HG03103 (cell line): ENCODE measurements around the gene WWOX.

Experiments used
- ATAC-seq: cut with Tn5 transposase; IDR thresholded peaks from one replicate; pipeline ENCODE4 v1.9.1; 2021; ENCODE audit warnings: low read depth; ENCODE audit not compliant: unreplicated experiment

The WWOX gene

DNA sequence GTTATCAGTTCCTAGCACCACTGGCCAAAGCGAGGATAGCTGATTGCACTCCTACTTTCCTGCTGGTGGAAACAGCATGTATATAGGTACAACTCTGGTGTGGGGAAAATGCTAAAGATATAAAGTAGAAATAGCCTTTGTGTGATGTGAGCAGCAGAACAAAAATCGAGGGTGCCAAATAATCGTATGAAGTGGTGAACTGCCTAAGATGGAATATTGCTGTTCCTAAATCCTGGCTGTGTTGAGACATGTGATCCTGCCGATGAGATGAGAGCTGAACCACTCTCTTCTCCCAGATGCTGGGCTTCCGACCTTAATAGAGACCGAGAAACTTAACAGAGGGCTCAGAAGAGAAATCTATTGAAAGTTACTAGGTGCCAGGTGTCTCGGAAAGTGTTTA, 117.8 kb downstream of the WWOX start:
- no peak for ATAC-seq

DNA sequence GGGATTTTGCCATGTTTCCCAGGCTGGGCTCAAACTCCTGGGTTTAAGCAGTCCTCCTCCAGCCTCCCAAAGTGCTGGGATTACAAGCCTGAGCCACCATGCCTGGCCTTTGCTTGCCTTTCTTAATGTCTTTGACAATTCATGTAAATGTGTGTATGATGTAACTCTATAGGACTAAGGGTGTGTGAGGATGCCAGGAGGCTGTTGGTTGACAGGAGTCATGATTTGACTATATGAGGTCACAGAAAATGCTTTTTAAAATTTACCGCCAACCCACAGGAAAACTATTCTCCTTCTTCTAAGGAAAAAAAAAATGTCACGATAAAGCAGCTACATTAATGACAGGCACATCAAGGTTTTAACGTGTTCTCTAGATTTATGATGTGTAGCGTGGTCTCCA, 118.8 kb downstream of the WWOX start:
- no peak for ATAC-seq

DNA sequence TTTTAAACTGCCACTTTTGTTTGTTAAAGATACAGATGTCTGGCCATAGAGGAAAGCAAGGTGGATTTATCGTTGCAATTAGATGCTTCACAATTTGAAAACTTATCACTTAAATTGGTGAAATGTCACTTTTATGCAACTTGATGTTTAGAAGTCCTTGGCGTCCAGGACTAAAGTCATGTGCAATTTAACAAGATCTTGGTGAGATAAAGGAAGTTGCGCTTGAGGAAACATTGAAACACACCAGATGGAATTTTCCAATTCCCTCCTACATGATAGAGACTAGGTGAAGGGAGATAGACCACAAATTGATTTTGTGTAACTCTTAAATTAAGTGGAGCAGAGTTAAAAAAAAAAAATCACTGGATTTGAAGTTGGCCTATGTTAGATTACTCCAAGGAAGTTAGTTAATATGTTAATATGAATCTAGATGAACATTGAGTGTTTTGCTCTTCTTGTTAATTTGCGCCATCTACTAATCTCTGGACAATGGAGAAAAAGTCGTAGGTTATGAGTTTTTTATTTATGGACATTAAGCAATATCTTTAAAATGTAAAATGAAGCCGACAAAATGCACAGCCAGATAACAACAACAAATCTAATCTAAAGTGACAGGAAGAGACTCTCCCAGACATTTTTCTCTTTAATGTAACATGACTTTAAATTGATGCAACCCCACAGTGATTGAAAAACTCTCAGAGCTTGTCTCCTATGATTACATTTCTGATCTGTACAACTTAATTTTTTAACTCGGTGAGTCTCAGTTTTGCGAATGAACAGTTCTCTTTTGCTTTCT, 119.6 kb downstream of the WWOX start:
- ATAC-seq: no peak

DNA sequence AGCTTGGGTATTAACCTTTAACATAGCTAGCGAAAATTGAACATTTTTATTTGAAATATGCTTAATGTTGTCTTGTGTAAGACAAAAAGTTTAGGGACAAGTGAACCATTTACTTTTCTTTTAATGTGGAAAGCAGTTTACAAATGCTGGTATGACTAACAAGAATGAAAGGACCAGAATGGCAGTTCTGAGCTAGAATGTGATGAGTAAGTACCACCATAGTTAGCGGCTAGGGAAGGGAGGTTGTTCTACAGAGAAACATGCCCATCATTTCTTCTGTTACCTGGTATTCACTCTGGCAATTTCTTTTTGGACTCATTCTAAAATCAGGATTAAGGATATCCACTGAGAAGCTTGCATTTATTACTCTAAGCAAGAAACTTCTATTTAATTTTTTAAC, 121.1 kb downstream of the WWOX start:
- ATAC-seq: no peak

DNA sequence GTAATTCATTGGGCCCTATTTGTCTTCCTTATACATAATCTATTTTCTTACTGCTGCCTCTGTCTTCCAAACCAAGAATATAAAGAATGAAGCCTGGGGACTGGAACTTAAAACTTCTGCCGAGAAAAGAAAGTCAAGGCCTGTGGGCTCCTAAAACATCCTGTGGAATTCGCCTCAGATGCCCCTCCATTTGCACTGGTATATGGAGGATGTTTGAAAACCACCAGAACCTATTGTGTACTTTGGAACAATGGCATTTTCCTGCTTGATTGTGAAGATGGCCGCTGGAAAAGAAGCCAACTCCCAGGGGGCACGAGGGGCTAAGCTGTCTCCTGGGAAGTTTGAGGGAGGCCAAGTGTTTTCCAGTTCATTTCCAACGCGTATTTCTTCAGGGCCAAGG, 122.4 kb downstream of the WWOX start:
- ATAC-seq: no peak

DNA sequence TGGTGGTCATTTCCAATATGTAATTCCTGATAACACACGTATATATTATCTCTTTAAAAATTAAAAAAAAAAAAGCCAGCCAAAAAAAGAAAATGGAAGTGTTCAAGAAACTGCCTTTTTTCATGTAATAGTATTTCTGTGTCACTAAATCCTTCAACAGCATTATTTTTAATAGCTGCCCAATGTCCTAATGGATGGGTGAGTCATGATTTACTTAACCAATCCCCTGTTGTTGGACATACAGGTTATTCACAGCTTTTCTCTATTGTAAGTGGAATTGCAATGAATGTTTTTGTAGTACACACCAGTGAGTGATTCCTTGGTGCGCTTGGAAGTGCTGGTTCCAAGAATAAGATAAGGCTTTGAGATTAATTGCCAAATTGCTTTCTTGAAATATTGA, 124.9 kb downstream of the WWOX start:
- no peak for ATAC-seq

DNA sequence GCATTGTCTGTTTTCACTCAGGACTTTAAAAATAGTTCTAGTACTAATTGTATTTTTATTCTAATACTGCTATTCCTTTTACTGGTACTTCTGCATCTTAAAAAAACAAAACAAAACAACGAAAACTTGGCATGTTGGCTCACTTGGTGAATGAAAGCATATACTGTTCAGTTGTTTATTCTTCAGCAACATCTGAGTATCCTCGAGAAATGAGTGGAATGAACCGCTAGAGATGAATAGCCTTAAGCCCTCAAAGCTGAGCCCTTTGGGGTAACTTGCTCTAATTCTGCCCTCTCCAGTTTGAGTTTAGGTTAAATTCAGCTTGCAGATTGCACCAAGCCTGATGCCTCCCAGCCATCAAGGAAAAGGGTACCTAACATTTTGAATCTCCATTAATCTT, 126.5 kb downstream of the WWOX start:
- ATAC-seq: no peak

DNA sequence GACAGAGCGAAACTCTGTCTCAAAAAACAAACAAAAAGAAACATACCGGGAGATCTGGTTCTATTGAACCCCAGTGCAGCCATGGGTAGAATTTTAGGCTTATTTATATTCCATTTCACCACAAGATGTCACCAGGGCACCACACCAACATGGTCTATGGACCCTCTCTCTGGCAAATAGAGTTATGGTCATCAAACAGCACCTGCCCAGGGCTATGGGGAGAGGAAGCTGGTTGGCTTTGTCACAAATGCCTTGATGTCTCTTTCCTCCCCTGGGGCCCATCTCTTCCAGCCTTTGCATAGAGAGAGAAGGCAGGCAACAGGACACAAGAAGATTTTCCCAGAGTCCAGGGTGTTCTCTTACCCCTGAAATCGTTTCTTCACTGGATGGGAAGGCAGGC, 128.4 kb downstream of the WWOX start:
- no peak for ATAC-seq

DNA sequence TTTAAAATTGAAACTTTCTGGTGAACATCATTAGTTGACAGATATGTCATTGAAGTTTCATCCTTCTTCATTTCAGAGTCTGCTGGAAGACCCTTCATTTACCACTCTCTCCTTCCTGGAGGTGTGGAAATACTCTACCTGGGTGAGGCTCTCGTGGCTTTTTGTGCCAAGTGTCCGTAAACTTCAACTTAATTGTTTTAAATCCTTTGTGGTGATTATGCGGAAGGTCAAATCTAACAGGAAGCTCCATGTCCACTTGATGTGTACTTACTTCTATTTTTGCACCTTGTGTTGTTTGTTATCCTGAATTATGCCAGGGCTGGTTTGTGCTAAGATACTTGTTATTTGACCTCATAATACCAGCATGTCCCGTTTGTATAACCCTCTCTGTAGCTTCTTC, 129.2 kb downstream of the WWOX start:
- no peak for ATAC-seq

DNA sequence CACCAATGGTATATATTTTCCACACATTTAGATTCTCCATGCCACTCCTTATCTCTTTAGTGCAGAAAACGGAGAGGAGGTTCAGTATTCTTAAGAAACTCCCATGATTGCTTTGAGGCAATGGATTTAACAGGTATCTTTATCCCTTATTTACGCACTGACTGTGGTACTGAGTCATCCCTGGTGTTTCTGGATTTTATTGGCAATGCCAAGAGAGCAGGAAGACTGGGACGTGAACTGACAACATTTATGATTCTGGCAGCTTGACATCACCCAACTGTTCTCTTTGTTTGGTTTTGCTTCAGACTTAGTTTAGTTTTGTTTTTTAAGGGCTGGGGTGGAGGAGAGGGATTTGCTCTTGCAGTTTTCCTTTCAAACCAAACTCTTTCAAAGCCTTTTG, 131.4 kb downstream of the WWOX start:
- ATAC-seq: no peak

DNA sequence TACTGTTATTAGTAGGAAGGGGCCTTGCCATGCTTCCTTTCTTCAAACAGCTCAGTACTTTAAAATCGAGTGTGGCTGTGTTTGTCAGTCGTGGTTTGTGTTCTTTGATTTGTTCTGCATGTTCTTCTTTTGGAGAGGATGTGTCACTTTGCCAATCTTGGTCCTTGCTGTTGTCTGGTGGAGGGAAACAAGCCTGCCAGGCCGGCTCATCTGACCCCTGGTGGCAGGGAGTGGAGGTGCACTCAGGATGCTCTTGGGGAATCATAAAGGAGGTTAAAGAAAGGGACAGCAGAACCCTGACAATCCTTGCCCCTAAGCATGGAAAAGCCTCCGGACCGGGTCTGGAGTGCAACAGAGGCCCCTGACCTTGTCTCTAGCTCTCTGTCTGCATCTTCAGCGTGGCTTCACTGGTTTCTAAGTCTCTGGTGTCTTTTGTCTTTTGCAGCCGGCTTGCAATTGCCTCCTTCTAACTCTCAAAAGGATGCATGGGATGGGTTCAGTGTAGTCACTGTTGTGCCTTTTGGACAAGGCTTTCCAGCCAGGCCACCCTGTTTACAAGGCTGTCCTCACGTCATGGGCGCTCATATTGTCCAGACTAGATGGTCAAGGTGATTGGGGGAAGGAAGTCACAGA, 135.8 kb downstream of the WWOX start:
- peak; percentile 99 for ATAC-seq

DNA sequence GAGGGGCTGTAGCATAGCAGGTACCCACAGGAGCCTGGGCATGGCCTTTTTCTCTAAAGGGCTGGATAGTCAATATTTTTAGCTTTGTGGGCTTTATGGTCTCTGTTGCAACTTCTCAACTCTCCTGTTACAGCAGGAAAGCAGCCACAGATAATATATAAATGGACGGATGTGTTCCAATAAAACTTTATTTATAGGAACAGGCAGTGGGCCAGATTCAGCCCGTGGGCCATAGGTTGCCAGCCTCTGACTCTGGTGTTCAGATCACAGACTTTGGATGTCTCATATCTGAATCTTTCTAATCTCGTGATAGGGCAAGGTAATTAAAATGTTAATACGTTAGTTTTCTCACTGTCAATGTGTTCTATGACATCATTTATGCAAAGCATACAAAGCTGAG, 136.4 kb downstream of the WWOX start:
- no peak for ATAC-seq

DNA sequence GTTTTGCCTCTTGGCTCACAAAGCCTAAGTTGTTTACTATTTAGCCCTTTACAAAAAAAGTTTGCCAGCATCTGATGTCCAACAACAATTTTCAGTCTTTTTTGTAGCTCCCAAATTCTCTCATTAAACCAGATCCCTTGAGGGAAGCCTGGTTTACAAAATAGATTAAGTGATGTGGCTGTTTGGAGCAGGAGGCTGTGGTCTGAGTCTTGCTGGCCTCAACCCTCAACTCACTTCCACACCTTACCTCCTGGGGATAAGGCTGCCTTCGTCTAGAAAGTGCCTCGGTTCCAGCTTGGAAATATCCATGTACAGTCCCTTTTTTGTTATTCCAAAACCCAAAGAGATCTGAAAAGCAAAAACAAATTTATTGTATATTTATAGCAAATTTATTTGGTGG, 138.4 kb downstream of the WWOX start:
- ATAC-seq: no peak

DNA sequence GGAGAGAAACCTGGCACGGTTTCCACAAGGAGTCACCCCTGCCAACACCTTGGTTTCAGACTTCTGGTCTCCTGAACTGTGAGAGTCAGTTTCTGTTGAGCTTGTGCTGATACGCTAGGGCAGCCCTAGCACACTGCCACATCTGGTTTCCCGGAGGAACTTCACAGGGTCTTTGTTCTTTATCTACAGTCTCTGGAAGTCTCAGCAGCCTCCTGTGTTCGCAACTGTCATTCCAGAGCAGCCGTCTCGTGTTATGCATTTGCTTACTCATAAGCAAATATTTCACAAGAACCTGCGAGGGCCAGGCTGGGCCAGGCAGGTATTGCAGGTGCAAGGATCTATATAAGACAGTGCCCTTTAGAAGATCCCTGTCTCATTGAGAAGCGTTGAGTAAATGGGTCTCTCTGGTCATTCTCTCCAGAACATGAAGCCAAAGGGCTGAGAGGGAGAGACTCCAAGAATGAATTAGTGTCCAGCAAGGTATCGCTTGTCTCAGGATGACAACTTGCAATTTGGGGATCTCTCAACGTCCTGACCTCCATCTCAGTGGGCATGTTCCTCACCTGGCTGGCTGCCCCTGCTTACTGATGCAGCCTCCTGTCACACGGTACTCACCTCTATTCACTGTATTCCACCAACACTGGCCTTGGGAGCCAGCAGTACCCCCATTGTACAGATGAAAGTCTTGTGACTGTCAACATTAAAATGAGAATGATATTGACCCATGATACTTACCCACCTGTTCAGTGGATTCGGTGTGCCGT, 141.2 kb downstream of the WWOX start:
- no peak for ATAC-seq

DNA sequence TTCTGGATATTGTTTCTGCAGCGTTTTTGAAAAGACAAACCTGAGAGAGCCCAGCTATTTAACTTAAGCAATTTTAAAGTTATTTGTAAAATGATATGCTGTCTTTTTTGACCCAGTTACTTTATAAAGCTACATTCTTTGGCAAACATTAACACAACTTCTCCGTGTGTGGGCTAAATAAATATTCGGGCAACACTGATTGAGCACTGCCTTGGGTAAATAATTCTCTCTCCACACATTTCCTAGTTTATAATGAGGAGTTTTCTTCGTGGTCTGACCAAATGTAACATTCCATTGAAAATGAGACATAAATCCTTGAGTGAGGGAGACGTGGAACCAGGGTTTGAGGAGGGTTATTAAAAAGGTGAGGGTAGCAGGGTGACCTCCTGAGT, 142.8 kb downstream of the WWOX start:
- ATAC-seq: no peak

DNA sequence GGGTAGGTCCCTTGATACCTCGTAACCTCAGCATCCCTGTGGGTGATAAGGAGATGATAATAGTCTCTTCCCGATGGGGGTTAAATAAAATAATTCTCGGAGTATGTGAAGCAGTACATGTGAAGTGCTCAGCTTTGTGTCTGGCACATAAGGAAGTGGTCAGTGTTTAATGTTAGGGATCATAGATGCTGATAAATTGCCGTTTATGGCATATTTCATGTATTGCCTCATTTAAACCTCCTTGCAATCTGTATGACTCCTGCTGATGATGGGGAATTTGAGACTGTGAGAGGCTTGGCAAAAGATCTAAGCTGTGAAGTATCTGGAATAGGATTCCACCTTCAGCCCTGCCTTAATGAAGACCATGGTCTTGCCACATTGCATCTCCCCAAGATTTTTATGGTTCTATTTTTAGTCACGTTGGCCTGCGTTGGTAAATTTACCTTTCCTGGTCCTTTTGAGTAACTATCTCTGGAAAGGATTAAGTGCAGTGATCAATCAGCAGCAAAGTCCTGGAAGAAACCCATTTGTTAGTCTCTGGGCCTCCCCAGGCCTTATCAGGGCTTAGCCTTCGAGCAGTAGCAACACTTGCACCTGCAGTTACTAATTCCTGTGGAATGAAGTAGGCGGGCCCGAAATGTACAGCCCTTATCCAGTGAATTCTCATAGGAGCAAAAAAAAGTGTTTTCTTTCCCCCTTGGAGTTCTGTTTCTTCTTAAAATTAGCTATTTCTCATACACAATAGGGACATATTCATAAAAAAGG, 144.9 kb downstream of the WWOX start:
- ATAC-seq: no peak

DNA sequence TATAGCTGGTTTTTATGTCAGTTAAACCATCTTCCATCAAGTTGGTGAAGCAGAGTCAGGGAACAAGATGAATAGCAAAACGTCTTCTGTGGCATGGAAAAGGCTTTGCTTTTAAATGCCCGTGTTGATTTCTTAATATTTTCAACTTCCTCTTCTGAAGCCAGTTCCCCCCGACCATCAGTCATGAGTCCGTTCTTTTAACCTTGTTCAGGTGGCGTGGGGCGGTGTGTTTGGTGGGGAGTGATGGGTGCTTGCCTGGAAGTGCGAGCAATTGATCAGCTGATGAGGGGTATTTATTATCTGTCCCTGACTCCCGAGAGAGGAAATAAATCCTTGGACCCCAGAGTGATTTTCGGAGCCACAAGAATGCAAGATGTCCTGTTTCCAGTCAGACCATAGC, 147.1 kb downstream of the WWOX start:
- no peak for ATAC-seq

DNA sequence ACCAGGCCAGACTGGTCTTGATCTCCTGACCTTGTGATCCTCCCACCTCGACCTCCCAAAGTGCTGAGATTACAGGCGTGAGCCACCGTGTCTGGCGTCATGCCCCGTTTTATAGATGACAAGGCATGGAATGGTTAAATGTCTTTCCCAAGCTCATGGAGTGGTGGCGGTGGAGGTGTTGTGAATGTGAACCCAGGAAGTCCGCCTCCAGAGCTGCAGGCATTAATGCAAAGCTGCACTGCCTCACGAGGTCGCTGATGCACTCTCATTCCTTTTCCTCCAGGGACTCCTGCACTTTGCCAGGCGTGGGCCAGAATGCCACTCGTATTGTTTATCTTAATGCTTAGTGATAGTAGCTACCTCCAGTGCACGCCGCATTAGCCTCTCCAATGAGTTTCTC, 149.6 kb downstream of the WWOX start:
- no peak for ATAC-seq

DNA sequence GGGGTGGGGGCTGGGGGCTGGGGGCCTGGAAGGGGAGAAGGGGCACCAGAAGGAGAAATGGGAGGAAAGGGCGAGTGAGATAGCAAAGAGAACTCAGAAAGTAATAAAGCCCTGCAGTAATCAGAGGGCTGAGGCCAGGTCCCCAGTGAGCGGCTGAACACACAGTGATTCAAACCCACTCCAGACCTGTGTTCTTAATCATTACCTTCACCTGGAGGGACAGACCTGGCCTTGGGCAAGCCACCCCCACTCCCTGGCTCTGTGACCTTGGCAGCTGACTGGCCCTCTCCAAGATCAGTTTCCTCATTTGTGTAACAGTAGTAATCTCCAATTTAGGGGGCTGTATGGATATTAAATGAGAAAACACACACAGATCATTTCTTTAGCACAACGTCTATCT, 150.4 kb downstream of the WWOX start:
- no peak for ATAC-seq

DNA sequence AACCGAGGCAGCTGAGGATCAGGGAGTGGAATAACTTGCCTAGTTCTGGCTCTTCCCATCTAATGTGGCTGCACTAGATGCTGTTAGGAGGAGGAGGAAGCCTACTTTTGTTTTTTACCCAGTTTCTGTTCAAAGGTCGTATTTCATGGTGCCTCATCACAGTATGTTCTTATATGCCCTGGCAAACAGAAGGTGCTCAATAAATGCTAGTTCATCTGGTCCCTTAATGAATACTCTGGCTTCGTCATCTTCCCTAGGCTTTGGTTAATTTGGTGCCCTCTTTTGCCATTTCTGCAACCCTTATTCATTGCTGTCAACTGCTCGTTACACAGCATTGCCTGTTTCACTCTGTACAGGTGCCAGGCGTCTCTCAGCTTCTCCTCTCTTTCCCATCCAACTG, 151.7 kb downstream of the WWOX start:
- ATAC-seq: no peak

DNA sequence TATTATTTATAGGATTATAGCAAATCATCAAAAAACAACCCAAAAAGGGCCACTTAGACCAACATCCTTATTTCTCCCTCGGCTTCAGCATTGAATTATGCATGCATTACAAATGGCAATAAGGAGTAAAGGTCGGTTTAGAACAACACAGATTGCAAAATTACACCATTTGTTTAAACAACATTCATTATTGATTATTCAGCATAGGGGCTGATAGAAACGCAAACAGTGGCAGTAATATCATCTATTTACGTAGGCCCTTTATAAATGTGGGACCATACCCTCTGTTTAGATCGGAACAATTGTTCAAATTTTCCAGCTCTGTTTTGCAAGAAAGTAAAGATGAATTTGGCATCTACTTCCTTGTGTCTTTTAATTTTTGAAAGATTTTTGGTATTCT, 153.3 kb downstream of the WWOX start:
- ATAC-seq: no peak
